Renal cortical epithelial cell (primary cell): ENCODE measurements around the gene GPX8. TPM values are rescaled to one million over a fixed set of nuclear protein-coding genes. Genes with fewer than 3 reads are reported as not detected.

ENCODE experiments used
- DNase-seq: peaks from one replicate; pipeline ENCODE4 v3.0.0-alpha.2; 2011; ENCODE audit warnings: low read depth
- total RNA-seq: library from RNA; depleted of rRNA; stranded (reverse); fragments of >200 nt; gene quantifications from 2 replicates; pipeline ENCODE4 v1.2.3, GENCODE V29; 2014

Gene GPX8
- total RNA-seq, result 45.0 and 66.2 TPM in 2 replicates

DNA sequence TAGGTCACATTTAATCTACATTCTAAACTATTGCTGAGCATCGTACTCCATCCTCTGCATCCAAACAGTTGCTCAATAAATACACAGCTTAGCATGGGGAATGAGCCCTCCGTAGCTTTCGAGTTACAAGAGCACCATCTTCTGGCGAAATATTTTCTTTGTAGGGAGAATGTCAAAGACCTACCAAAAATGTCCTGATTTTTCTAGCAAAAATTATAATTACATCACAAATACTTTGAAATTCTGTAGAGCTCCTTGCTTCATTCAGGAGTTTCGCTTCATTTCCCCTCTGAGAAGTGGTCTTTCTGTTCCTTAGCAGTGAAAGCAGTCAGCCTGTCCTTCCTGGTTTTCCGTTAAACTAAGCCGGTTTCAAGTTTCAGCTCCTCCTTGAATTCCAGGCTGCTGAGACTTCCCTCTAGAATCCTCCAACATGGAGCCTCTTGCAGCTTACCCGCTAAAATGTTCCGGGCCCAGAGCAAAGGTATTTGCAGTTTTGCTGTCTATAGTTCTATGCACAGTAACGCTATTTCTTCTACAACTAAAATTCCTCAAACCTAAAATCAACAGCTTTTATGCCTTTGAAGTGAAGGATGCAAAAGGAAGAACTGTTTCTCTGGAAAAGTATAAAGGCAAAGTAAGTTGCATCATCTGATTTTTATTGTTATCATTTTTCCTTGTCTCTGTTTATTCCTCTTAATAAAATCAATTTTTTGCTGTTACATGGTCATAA lies at the start of gene GPX8:
Gene GPX8 (plus strand): TSS at position 409 of the 730 bp plus-strand sequence. CDS start 22 bp downstream, at position 431.
- peak; percentile 92 for DNase-seq

DNA sequence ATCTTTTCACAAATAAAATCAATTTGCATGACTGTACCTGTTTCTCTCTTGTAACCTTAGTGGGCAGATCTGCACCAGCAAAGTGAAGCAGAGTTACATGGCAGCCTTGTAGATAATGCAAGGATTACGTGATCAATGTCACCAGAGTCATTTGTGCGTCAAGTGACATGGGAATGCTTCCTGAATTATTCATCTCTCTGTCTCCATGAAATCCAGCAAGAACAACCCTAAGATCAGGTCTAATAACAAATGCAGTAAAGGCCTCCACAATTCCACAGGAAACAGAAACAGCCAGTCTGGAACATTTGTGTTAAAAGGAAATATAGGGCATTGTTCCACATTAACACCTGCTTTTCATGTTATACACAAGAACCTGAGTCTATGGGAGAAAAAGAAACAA lies 49.8 kb upstream of the GPX8 start:
- no peak for DNase-seq

DNA sequence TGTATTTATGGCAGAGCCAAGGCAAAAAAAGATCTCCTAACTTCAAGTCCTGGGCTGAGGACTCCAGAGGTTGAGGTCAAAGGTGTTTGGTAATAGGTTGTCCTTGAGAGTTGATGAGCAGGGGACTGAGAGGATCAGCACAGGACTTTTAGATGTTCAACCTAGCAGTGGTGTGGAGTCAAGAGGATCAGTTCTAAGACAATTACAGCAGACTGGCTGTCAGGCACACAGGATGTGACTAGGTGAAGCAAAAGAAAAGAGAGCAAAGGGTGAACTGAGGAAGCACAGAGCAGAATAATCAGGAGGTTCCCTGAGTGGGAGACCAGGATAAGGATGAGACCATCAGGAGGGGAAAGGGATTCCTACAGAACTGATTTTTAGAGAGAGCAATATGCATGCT lies 46.6 kb upstream of the GPX8 start:
- DNase-seq, result no peak

DNA sequence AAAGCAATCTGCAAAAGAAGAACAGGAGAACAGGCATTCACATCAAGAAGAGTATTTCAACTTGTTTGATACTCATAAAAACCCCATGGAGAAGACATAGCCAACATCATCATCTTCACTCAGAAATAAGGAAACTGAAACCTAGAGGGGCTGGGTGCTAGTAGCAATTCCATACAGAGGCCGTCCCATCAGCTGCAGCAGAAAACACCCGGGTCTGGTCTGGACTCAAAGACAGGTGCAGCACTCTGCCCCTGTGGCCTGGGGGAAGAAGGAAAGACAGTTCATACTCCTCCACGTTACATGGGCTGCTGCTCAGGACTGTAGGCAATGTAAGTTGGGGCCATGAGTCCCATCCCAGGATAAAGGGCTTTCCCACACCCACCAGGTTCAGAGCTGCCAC lies 45.9 kb upstream of the GPX8 start:
- no peak for DNase-seq

- DNase-seq, result no peak
Measured at GRCh38 chr5:55123365-55123764, 36.6 kb upstream of the GPX8 start.

GRCh38 chr5:55134053-55134722 lies 25.8 kb upstream of the GPX8 start:
- no peak for DNase-seq

GRCh38 chr5:55136521-55136920 lies 23.4 kb upstream of the GPX8 start:
- no peak for DNase-seq

DNA sequence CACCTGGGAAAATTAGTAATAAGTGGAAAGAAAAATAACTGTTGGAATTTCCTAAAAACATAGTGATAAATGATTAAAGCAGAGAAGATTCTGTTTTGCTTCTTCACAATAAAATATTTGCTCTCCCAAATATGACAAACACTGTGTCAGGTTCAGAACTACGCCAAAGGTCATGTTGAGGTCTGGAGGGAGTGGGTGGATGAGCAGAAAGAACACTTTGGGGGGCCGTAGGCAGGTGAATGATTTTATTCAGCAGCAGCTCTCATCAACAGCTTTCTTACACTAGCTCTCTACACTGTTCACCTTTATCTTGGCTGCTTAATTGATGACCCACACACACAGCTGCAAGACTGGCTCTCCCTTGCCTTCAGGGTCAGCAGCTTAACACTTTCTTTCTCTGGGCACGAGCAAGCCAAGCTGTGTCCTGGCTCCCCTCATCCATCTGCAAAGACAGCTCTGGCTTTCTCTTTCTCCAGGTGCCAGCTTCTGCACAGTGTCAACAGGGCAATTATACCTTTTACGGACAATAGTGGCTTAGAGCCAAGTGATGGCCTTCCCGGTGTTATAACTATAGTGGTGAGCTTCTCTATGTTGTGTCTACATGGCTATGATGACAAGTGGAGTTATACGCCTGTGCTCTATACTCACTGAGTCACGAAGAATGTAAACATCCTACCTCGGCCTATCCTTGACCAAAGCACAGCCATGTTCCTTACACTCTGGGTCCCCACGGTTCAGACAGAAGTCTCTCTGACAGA lies 18.9 kb upstream of the GPX8 start:
- no peak for DNase-seq

DNA sequence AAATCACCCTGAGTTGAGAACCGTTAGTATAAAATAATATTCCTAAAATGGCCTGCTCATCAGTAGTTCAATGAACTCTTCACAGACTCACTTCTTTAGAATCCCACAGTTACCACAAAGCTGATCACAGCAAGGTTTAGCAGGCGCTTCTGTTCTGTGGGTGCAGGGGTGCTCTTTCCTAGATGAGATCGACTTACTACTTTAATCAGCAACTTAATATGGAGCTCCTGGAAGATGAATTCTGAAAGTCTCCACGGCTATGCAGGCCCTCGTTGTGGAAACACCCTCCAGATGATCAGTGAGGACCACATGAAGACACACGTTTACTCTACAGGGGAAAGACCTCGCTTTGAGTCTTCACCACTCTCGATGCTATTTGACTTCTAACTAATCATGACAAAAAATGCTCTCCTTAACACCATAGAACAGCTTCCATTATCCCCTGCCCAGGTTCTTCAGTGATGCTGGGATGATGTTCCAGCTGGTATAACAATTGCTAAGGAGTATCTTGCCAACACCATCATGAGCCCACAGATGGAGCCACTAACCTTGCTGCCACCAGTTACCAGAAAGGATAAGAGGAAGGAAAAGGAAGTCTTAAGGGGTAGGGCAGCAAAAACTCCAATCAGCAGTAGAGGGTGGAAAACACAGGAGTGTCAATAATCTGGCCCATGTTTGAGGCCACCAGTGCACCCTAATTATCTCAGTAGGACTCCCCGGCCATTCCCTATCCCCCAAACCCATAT lies 17.9 kb upstream of the GPX8 start:
- DNase-seq, result no peak

- DNase-seq, result no peak
Measured at GRCh38 chr5:55143624-55144023, 16.3 kb upstream of the GPX8 start.

- DNase-seq, result no peak
Measured at GRCh38 chr5:55146080-55146479, 13.9 kb upstream of the GPX8 start.

- DNase-seq, result peak; percentile 77
Measured at GRCh38 chr5:55146543-55147151, 13.3 kb upstream of the GPX8 start.

DNA sequence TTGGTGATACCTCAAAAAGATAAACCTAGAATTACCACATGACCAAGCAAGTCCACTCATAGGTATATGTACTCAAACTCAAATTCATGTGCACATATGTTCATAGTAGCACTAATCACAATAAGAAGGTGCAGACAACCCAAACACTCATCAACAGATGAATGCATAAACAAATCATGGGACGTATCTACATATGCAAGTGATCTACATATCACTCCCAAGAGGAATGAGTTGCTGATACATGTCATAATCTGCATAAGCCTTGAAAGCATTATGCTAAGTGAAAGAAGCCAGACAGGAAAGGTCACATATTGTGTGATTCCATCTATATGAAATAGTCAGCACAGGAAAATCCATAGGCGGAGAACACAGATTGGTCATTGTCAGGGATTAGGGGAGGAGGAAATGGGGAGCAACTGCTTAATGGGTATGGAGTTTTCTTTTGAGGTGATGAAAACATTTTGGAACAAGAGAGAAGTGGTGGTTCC lies 10.6 kb upstream of the GPX8 start:
- DNase-seq, result no peak

DNA sequence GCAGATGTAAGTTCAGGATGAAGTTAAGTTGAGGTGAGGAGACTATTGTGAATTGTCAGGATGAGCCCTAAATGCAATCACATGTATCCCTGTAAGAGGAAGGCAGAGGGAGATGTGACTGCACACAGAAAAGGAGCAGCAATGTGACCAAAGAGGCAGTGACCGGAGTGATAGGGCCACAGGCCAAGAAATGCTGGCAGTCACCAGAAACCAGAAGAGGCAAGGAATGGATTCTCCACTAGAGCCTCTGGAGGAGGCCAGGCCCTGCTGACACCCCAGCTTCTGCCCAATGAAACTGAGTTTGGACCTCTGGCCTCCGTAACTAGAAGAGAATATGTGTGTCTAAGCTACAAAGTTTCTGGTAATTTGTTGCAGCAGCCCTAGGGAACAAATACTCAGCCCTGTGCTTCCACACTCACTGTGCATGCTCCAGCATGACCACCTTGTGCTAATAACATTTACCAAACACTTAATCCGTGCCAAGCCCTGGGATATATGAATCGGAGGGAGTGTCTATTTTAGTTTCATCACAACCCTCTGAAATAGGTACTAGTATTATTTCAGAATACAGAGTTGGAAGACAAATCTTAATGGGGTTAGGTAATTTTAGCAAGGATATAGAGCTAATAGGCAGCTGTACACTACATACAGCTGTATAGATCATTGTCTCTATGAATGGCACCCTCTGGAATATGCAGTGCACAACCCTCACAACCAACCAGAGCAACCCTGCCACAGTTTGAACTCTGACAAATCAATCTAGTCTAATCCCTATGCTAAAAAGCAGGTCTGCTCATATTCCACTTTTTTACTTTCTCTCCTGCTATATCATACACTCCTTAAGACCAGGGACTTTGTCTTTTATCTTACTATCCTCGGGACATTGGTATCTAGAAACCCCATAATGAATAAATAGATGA lies 7.8 kb upstream of the GPX8 start:
- peak; percentile 21 for DNase-seq

DNA sequence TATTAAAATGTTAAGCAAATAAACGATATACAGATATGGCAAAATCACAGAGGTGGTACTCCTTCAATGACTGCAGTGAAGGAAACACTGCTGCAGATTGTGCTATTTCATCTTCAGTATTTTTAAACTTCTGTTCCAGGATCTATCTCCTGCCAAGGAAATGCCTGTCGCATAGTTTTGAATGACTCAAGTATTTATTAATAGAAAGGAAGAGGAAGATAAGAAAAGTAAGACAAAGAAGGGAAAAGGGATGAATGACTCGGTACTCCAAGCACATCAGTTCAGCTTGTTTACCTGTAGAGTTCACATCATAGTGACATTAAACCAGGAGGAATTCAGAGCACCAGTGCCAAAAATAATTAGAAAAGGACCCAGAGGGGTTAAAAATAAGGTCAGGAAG lies 5.1 kb upstream of the GPX8 start:
- peak; percentile 18 for DNase-seq

DNA sequence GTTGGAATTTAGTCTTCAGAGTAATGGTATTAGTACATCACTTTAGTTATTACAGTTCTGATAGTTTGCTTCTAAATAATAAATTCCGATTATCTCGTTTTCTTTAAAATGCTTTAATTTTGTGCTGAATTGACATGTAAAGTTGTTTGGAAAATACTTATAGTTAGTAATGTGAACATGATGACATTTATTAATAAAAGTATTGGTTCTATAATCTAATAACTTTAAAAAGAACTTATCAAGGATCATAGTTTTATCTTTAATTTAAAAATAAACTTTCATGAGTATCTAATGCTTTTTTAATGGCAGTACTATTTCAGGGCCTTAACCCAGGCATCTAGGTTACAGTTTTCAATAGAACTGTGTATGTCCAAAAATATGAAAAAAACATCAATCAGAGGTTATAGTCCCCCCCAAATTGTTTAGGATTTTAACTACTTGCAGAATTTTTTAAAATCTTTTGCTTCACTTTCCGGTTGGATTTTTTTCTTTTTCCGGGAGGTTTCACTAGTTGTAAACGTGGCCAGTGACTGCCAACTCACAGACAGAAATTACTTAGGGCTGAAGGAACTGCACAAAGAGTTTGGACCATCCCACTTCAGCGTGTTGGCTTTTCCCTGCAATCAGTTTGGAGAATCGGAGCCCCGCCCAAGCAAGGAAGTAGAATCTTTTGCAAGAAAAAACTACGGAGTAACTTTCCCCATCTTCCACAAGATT lies 680 bp downstream of the GPX8 start:
- DNase-seq, result peak; percentile 93

DNA sequence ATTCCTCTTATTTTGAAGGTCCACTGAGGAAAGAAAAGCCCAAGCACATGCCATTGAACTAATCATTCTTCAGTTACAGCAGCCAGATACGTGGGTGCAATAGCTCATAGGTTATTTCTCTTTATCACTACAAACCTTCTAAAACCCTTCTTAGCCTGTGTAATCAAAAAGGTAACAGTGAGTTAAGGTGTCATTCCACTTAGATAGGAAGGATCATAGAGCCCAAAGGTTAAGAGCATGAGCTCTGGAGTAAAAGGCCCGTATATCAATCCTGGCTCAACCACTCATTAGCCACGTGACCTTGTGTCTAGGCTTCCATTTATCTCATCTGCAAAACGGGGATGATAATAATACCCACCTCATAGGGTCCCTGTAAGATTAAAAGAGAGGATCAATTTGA lies 2.7 kb downstream of the GPX8 start:
- DNase-seq, result no peak

- DNase-seq, result no peak
Measured at GRCh38 chr5:55171471-55171870, 11.5 kb downstream of the GPX8 start.

DNA sequence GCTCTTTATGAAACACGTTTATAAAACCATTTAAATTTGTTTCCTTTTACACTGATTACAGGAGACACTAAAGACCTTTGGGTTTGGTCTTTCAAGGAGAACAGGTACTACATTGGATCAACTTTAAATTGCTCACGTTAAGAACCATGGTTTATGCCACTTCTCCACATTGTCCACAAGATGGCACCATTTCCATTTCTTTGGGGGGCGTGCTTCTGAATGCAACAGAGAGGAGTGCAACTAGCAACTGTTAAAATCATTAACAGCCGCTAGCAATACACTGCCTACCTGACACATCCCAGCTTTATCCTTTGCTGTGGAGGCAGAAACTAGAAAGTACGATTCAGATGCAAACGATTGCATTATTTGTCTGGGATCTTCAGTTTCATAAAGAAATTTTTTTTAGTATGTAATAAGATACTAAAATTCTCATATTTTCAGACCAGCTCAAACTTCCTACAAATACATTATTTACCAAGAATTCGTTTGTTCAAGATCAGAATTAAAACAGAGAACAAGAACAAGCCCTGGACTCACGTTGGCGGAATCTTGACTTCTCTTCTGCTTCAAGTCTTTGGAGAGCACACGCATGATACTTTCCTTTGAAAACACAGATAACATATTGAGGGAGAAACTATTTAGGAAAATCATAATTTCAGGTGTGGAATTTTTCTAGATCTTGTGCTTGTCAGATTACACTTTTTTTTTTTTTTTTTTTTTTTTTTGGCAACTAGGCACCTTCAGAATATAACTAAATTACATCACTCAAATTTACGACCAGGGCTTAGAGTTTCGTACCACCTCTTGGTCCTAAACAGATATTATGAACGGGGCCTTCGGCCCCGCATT lies 12.3 kb downstream of the GPX8 start:
- DNase-seq, result peak; percentile 84
